ENCODE measurements around the gene DNAJC5. TPM values are rescaled to one million over a fixed set of nuclear protein-coding genes. Genes with fewer than 3 reads are reported as not detected.
"Not testable (repeated sequence)": the region's sequence is repeated elsewhere in the genome, so short reads cannot be mapped to it uniquely, and the experiment has no call there.

The DNAJC5 gene
- total RNA-seq, 1 donor from 2014 or later: 82.6 TPM

- peak; percentile 9 for DNase-seq (ENCODE audit: low read depth)
Measured at GRCh38 chr20:63955281-63955826, 60.4 kb downstream of the DNAJC5 start.

GRCh38 chr20:63955827-63956663 is 61.1 kb downstream of the DNAJC5 start, which contains the start of gene UCKL1:
Gene UCKL1, minus strand, starts transcription at chr20:63956416. Its CDS starts 44 bp downstream, at chr20:63956372.
- DNase-seq (ENCODE audit: low read depth): peak; percentile 69

DNA sequence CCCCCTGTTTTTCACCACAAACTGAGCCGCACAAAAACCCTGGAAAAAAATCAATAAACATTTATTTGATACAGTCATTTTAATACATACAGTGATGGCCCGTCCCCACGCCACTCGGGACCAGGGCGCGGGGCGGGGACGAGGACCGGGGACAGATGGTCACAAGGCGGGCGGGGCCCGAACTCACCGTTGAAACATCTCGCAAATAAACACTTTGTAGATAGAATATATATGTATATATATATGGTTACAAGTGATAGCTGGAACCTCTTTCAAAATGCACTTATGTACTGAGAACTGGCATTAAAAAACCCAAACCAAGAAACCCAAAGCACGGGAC is 61.7 kb downstream of the DNAJC5 start:
- no peak for DNase-seq (ENCODE audit: low read depth)

GRCh38 chr20:63957004-63957689 is 62.2 kb downstream of the DNAJC5 start:
- peak; percentile 34 for DNase-seq (ENCODE audit: low read depth)

DNA sequence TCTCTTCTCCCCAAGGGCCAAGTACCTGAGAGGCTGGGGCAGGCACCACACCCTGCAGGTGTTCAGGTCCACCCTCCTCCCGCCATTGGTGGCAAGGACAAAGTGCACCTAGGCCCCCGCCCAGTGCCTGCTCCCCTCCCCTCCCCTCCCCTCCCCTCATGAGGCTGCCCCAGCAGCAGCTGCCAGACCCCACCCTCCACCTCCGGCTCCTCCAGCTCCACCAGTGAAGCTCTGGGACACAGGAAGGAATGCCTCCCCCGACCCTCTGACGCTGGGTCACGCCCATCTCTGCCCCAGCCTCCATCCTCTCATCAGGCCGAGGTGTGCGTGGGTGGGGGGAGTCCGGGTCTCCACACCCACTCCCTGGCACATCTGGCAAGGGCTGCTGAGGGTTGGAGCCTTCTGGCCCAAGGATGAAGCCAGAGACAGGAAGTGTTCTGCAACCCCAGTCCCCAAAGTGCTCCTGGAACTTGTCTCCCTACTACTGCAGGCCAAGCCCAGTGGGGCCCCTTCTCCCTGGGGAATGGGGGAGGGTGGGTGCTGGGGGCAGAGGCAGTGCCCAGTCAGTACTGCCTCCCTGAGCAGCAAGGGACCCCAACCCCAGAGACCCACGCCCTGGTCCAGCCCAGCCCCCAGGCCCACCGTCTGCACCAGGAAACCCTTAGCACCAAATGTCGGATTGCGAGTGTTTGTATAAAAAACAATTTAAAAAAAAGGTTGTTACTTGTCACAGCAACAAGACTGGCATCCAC is 62.9 kb downstream of the DNAJC5 start:
- DNase-seq (ENCODE audit: low read depth): no peak

GRCh38 chr20:63958471-63958870 is 63.5 kb downstream of the DNAJC5 start:
- no peak for DNase-seq (ENCODE audit: low read depth)

DNA sequence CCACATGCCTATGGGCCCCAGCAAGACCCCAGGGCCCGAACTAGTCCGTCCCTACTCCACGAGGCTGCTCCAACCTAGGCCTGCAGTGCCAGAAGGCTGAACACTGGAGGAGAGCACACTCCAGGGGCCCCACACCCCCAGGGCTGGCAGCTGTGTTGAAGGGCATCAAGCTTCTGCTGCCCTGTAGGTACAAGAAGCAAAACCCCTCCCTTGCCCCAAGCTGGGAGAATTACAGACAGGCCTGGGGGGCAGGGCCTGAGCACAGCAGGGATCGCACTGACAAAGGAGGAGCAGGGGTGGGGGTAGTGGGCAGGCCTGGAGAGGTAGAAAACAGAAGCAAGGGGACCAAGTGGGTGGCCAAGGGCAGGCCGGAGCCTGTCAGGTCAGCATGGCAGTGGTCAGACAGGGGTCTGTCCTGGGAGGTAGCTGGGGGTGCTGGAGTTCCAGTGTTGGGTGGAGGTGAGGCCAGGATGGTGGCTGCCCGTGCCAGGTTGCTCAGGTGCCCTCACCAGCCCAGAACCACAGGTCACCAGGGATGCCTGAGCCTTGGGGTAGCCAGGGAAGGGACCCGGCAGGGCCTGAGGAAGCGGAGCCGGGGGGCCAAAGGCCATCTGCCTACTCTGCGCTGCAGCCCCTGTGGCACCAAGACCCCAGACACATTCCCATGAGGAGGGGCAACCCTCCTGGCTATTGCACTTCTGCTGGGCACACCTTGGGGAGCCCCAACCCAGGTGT is 64.2 kb downstream of the DNAJC5 start:
- DNase-seq (ENCODE audit: low read depth): no peak

GRCh38 chr20:63959699-63960075 is 64.8 kb downstream of the DNAJC5 start:
- DNase-seq (ENCODE audit: low read depth): no peak

DNA sequence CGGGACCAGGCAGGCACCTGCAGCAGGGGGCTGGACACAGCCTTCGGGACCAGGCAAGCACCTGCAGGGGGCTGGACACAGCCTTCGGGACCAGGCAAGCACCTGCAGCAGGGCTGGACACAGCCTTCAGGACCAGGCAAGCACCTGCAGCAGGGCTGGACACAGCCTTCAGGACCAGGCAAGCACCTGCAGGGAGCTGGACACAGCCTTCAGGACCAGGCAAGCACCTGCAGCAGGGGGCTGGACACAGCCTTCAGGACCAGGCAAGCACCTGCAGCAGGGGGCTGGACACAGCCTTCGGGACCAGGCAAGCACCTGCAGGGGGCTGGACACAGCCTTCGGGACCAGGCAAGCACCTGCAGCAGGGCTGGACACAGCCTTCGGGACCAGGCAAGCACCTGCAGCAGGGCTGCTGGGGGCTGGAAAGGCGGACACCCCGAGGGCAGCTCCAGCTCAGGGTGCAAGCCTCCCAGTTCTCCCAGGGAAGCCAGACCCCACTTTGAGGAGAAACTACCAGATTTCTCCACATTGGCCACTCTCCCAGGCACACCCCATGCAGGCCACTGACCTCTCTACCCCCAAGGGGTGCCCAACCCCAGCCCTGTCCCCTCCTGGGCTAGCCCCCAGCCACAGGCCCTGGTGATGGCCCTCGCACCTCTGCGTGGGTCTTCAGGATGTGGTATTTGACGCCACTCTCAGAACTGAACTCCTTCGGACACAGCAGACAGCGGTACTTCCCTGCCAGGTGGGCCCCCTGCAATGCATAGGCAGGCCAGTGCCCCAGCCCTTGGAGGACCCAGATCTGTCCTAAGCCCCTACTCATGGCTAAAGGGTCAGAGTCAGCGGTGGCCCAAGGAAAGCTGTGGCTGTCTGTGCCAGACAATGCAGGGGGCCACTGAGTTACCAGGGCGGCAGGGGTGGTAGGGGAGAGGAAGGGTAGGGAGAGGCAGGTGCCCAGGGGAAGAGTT is 66.0 kb downstream of the DNAJC5 start:
- not testable (repeated sequence) for DNase-seq (ENCODE audit: low read depth)

DNA sequence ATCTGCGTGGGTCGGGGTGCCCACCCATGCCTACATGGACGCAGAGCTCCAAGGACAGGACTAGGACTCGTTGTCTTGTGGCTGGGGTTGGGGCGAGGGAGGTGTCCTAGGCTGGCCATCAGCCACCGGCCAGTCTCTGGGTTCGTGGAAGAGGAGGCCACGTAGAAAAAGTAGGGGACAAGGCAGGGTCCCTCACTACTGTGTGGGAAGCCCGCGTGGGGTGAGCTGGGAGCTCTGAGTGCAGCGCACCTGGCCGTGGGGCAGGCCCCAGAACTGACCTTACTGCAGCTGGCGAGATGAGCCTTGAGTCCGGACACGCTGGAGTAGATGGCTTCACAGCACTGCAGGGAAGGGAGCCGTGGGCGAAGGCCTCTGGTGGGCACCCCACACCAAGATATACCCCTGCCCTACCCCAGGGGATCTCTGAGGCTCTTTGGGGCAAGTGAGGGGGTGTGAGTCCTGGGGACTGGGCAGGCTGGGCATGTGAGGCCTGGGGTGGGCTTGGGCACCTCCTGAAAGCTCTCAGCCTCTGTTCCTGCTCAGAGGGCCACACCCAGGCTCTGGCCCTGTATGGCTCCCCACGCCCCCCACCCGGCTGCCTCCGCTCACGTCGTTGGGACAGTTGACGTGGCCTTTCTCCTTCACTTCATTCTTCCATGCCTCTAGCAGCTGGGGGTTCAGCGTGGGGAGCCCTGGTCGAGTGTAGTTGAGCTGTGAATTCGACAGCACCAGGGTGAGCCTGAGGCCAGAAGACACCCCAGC is 66.9 kb downstream of the DNAJC5 start:
- DNase-seq (ENCODE audit: low read depth): no peak

DNA sequence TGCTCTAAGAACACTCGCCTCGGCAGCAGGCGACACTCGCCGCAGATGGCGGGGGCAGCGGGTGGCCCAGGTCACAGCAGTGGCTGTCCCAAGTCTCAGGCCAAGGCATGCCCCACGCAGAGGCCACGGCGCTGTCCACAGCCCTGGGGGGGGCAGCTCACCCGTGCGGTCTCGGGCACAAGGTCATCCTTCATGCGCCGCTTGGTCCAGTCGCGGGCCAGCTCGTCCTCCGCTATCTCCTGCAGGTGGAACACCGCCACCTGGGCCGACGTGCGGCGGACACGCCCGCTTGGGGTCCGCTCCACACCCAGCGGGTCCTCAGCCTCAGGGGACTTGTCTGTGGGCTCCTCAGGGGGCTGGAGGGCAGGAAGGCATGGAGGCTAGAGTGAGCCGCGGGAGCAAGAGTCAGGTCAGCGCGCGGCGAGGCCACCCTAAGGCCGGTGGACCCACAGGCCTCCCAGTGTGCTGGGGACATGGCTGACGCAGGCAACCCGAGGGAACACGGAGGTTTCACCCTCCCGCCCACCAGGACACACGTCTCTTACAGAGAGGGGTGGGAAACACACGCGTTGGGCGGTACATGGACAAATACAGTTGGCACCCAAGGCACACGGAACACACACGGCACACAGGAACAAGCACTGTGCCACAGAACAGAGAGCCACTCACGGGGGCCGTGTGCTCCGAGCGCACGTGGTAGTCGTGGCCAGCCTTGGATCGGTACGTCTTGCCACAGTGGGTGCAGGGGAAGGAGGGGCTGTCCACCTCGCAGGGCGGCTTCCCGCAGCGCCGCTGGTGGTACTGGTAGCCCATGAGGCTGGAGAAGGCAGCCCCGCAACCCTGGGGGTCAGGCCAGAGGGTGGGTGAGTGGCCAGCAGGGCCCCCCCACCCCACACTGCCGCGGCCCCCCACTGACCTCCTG is 67.8 kb downstream of the DNAJC5 start:
- no peak for DNase-seq (ENCODE audit: low read depth)

- DNase-seq (ENCODE audit: low read depth): no peak
Measured at GRCh38 chr20:63963348-63963741, 68.4 kb downstream of the DNAJC5 start.

GRCh38 chr20:63963784-63964301 is 68.9 kb downstream of the DNAJC5 start:
- no peak for DNase-seq (ENCODE audit: low read depth)

GRCh38 chr20:63964412-63964811 is 69.5 kb downstream of the DNAJC5 start:
- no peak for DNase-seq (ENCODE audit: low read depth)

- no peak for DNase-seq (ENCODE audit: low read depth)
Measured at GRCh38 chr20:63966172-63966943, 71.4 kb downstream of the DNAJC5 start.

DNA sequence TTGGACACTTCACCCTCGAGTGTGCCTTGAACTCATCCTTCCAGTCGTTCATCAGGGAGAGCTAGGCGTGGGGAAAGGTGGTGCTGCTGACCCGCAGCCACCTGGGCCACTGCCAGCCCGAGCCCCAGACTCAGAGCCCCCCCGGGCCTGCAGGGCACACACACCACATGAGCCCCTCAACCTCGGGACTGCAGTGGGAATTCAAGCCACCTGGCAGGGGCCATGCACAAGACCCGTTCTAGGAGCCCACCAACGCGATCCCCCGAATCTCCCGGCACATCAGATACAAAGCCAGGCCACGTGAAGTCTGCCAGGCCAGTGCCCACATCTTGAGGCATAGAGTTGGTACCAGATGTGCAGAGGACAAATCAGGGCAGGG is 72.0 kb downstream of the DNAJC5 start:
- no peak for DNase-seq (ENCODE audit: low read depth)

- no peak for DNase-seq (ENCODE audit: low read depth)
Measured at GRCh38 chr20:63967330-63968135, 72.6 kb downstream of the DNAJC5 start.
